Activated T-cell treated with anti-CD3 and anti-CD28 coated beads, Interleukin-2, amount 50 U/mL, for 24 hours (primary cell): ENCODE measurements around the gene SEL1L.
"Not testable (repeated sequence)": the region's sequence is repeated elsewhere in the genome, so short reads cannot be mapped to it uniquely, and the experiment has no call there.

ENCODE experiments used
- DNase-seq: peaks from one replicate; pipeline ENCODE4 v3.0.0-alpha.2; 2020
- H3K27ac Mint-ChIP-seq: 2 replicates; pipeline ENCODE4 v1.8.0; 2020; ENCODE audit warnings: mild to moderate bottlenecking, mixed read lengths
- H3K27me3 Mint-ChIP-seq: 2 replicates; pipeline ENCODE4 v1.8.0; 2020; ENCODE audit warnings: mixed read lengths
- H3K36me3 Mint-ChIP-seq: 2 replicates; pipeline ENCODE4 v1.8.0; 2020; ENCODE audit warnings: low read depth, mixed read lengths
- H3K4me1 Mint-ChIP-seq: 2 replicates; pipeline ENCODE4 v1.8.0; 2020; ENCODE audit warnings: low read depth, mixed read lengths
- H3K4me3 Mint-ChIP-seq: 2 replicates; pipeline ENCODE4 v1.8.0; 2020; ENCODE audit warnings: mild to moderate bottlenecking, moderate library complexity, mixed read lengths
- H3K9me3 Mint-ChIP-seq: 2 replicates; pipeline ENCODE4 v1.8.0; 2020; ENCODE audit warnings: mixed read lengths

Gene SEL1L

GRCh38 chr14:81541206-81541605, 7.6 kb upstream of the SEL1L start:
- H3K27ac Mint-ChIP-seq, DNase-seq, H3K4me1 Mint-ChIP-seq, H3K36me3 Mint-ChIP-seq, H3K4me3 Mint-ChIP-seq, H3K9me3 Mint-ChIP-seq: not testable (repeated sequence)
- H3K27me3 Mint-ChIP-seq: peaks cover 46% of the 10 kb centered on the region

GRCh38 chr14:81537193-81537592, 3.5 kb upstream of the SEL1L start:
- H3K36me3 Mint-ChIP-seq: peaks cover 6% of the 10 kb centered on the region
- H3K27me3 Mint-ChIP-seq: peaks cover 22% of the 10 kb centered on the region
- peaks cover 25% of the 10 kb centered on the region for H3K4me1 Mint-ChIP-seq
- no peak overlapping the region for H3K4me3 Mint-ChIP-seq
- no peaks in the 10 kb centered on the region for H3K9me3 Mint-ChIP-seq
- no peak overlapping the region for H3K27ac Mint-ChIP-seq
- no peak for DNase-seq

- peaks cover 32% of the 10 kb centered on the region for H3K4me1 Mint-ChIP-seq
- DNase-seq: no peak
- peaks cover 14% of the 10 kb centered on the region for H3K36me3 Mint-ChIP-seq
- H3K27me3 Mint-ChIP-seq: peaks cover 17% of the 10 kb centered on the region
- H3K27ac Mint-ChIP-seq: no peak overlapping the region
- H3K4me3 Mint-ChIP-seq: no peak overlapping the region
- no peaks in the 10 kb centered on the region for H3K9me3 Mint-ChIP-seq
Observed at GRCh38 chr14:81536241-81536771, 2.7 kb upstream of the SEL1L start.

- Mint-ChIP-seq H3K4me1 (peaks cover 40% of the 10 kb centered on the region), H3K9me3 (no peaks in the 10 kb centered on the region), H3K27ac (peak overlapping the region; percentile 8), H3K36me3 (peaks cover 19% of the 10 kb centered on the region), H3K4me3 (no peak overlapping the region), H3K27me3 (peaks cover 14% of the 10 kb centered on the region)
- no peak for DNase-seq
Observed at GRCh38 chr14:81535396-81536164, 1.9 kb upstream of the SEL1L start.

GRCh38 chr14:81534510-81535074, 939 bp upstream of the SEL1L start:
- H3K4me1 Mint-ChIP-seq: peaks cover 48% of the 10 kb centered on the region
- DNase-seq: no peak
- peaks cover 21% of the 10 kb centered on the region for H3K36me3 Mint-ChIP-seq
- H3K27ac Mint-ChIP-seq: peak overlapping the region; percentile 94
- H3K27me3 Mint-ChIP-seq: peaks cover 7% of the 10 kb centered on the region
- H3K9me3 Mint-ChIP-seq: no peaks in the 10 kb centered on the region
- H3K4me3 Mint-ChIP-seq: peak overlapping the region; percentile 95

- DNase-seq: no peak
- H3K4me1 Mint-ChIP-seq: peaks cover 60% of the 10 kb centered on the region
Observed at GRCh38 chr14:81533212-81533535, 479 bp downstream of the SEL1L start.

GRCh38 chr14:81529391-81529790, 4.3 kb downstream of the SEL1L start:
- no peak overlapping the region for H3K4me3 Mint-ChIP-seq
- peak overlapping the region; percentile 44 for H3K27ac Mint-ChIP-seq
- DNase-seq: no peak
- peaks cover 53% of the 10 kb centered on the region for H3K36me3 Mint-ChIP-seq
- no peaks in the 10 kb centered on the region for H3K9me3 Mint-ChIP-seq
- H3K4me1 Mint-ChIP-seq: peaks cover 66% of the 10 kb centered on the region
- no peaks in the 10 kb centered on the region for H3K27me3 Mint-ChIP-seq

More at GRCh38 chr14:81533212-81533535, 479 bp downstream of the SEL1L start:
- Mint-ChIP-seq H3K9me3 (no peaks in the 10 kb centered on the region), H3K27ac (peak overlapping the region; percentile 94), H3K27me3 (no peaks in the 10 kb centered on the region), H3K4me3 (peak overlapping the region; percentile 95), H3K36me3 (peaks cover 25% of the 10 kb centered on the region)

- Mint-ChIP-seq H3K4me3 (no peak overlapping the region), H3K4me1 (peaks cover 67% of the 10 kb centered on the region), H3K27me3 (no peaks in the 10 kb centered on the region), H3K27ac (peak overlapping the region; percentile 5), H3K9me3 (no peaks in the 10 kb centered on the region), H3K36me3 (peaks cover 69% of the 10 kb centered on the region)
- no peak for DNase-seq
Observed at GRCh38 chr14:81525129-81525528, 8.5 kb downstream of the SEL1L start.

- no peaks in the 10 kb centered on the region for H3K27me3 Mint-ChIP-seq
- H3K9me3 Mint-ChIP-seq: no peaks in the 10 kb centered on the region
- DNase-seq: no peak
- peaks cover 68% of the 10 kb centered on the region for H3K4me1 Mint-ChIP-seq
- H3K4me3 Mint-ChIP-seq: no peak overlapping the region
- H3K36me3 Mint-ChIP-seq: peaks cover 81% of the 10 kb centered on the region
- H3K27ac Mint-ChIP-seq: peak overlapping the region; percentile 23
Observed at GRCh38 chr14:81523616-81524015, 10.0 kb downstream of the SEL1L start.

- Mint-ChIP-seq H3K9me3 (no peaks in the 10 kb centered on the region), H3K27ac (no peak overlapping the region), H3K36me3 (peaks cover 82% of the 10 kb centered on the region), H3K4me3 (no peak overlapping the region), H3K27me3 (no peaks in the 10 kb centered on the region), H3K4me1 (peaks cover 62% of the 10 kb centered on the region)
- no peak for DNase-seq
Observed at GRCh38 chr14:81523016-81523415, 10.6 kb downstream of the SEL1L start.

GRCh38 chr14:81521356-81521755, 12.3 kb downstream of the SEL1L start:
- H3K27me3 Mint-ChIP-seq: no peaks in the 10 kb centered on the region
- no peak overlapping the region for H3K4me3 Mint-ChIP-seq
- DNase-seq: no peak
- peaks cover 49% of the 10 kb centered on the region for H3K4me1 Mint-ChIP-seq
- H3K36me3 Mint-ChIP-seq: peaks cover 86% of the 10 kb centered on the region
- peak overlapping the region; percentile 71 for H3K27ac Mint-ChIP-seq
- no peaks in the 10 kb centered on the region for H3K9me3 Mint-ChIP-seq

GRCh38 chr14:81519200-81520011, 14.2 kb downstream of the SEL1L start:
- peaks cover 45% of the 10 kb centered on the region for H3K4me1 Mint-ChIP-seq
- no peaks in the 10 kb centered on the region for H3K9me3 Mint-ChIP-seq
- H3K4me3 Mint-ChIP-seq: peak overlapping the region; percentile 7
- H3K27me3 Mint-ChIP-seq: no peaks in the 10 kb centered on the region
- peak overlapping the region; percentile 88 for H3K27ac Mint-ChIP-seq
- peaks cover 90% of the 10 kb centered on the region for H3K36me3 Mint-ChIP-seq
- DNase-seq: no peak

- Mint-ChIP-seq H3K27ac (no peak overlapping the region), H3K9me3 (no peaks in the 10 kb centered on the region), H3K4me3 (no peak overlapping the region), H3K4me1 (peaks cover 39% of the 10 kb centered on the region), H3K36me3 (peaks cover 91% of the 10 kb centered on the region), H3K27me3 (no peaks in the 10 kb centered on the region)
- no peak for DNase-seq
Observed at GRCh38 chr14:81517798-81518398, 15.8 kb downstream of the SEL1L start.

- H3K36me3 Mint-ChIP-seq: peaks cover 91% of the 10 kb centered on the region
- no peak overlapping the region for H3K4me3 Mint-ChIP-seq
- H3K27me3 Mint-ChIP-seq: no peaks in the 10 kb centered on the region
- no peaks in the 10 kb centered on the region for H3K9me3 Mint-ChIP-seq
- DNase-seq: no peak
- H3K27ac Mint-ChIP-seq: peak overlapping the region; percentile 29
- H3K4me1 Mint-ChIP-seq: peaks cover 40% of the 10 kb centered on the region
Observed at GRCh38 chr14:81516986-81517797, 16.5 kb downstream of the SEL1L start.
